GM19324 (cell line): ENCODE data around the gene TAS2R39.

Experiments used
- ATAC-seq: cut with Tn5 transposase; IDR thresholded peaks from one replicate; pipeline ENCODE4 v1.9.1; 2021; ENCODE audit warnings: mild to moderate bottlenecking, moderate library complexity; ENCODE audit not compliant: unreplicated experiment, low FRiP score

The TAS2R39 gene

GRCh38 chr7:143214789-143215679, 31.8 kb downstream of the TAS2R39 start:
- ATAC-seq: peak; percentile 72

GRCh38 chr7:143216151-143216550, 32.9 kb downstream of the TAS2R39 start:
- no peak for ATAC-seq

DNA sequence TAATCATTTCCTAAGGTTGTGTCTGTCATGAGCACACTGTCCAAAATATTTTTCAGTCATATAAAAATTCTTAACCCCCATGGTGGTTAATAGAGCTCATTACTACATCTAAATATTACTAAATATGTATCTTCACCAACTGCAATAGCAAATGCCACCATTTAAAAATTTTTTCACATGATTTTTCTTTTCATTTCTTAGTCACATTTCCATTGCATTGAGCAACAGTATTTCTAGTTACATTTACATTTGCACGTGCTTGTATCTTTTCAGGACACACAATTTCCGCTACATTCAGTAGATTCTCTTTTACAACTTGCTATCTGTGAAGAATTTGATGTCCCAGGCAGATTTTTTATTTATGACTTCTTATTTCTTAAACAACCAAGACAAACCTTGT, 33.5 kb downstream of the TAS2R39 start:
- ATAC-seq: no peak

DNA sequence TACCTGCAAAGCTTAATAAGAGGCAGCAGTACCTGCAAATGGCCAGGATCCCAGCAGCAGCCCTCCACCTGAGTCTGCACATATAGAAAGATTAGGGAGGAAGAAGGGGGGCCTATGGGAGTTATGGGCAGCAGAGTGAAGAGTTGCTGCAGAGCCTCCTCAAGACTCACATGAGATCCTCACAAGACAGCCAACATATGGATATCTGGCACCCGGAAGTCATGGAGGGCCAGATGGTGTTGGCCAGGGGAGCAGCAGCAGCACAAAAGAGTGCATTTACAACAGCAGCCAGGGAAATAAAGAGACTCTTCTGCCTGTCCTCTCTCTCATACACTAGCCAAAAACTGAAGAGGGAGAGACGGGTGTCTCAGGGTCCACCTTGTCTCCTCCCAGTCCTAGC, 34.6 kb downstream of the TAS2R39 start:
- ATAC-seq: no peak

DNA sequence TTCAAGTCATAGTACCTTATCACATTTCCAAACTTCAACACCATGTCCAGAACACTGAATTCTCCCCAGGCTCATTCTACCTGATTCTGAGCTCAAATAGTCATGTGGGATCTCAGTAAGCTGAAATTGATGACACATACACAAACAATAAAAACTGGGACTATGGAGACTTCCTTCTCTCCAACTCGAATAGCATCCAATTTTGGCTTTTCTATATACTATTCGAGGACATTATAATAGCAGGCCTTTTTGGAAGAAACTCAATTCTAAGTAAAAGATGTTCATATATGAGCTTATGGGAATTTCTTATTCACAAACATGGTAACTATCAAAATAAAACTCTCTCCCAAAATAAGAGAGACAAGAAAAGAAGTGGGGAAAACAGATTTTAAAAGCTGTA, 38.1 kb downstream of the TAS2R39 start:
- no peak for ATAC-seq

GRCh38 chr7:143221737-143222136, 38.5 kb downstream of the TAS2R39 start, which contains the start of gene TAS2R40:
Gene TAS2R40, plus strand, starts transcription at chr7:143222037. Its CDS starts 42 bp downstream, at chr7:143222079.
- ATAC-seq: no peak

- no peak for ATAC-seq
Observed at GRCh38 chr7:143222782-143223181, 39.6 kb downstream of the TAS2R39 start.

- ATAC-seq: no peak
Observed at GRCh38 chr7:143223784-143224183, 40.6 kb downstream of the TAS2R39 start.

DNA sequence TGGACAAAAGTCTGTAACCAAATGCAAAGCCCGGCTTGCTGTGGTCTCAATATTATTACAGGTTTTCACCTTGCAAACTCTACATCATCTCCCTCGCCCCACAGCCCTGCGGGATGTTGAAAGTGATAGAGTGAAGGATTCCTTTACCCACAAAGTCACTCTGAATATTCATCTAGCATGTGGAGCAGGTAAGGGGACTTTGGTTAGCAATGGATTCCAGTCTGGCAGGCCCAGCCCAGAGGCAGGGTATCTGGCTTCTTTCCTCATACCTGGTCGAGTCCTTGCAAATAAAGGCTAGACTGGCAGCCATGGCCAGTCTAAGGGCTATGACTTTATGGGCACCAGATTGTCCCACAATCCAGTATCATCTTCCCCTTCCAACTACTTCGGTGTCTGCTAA, 41.8 kb downstream of the TAS2R39 start:
- ATAC-seq: no peak

DNA sequence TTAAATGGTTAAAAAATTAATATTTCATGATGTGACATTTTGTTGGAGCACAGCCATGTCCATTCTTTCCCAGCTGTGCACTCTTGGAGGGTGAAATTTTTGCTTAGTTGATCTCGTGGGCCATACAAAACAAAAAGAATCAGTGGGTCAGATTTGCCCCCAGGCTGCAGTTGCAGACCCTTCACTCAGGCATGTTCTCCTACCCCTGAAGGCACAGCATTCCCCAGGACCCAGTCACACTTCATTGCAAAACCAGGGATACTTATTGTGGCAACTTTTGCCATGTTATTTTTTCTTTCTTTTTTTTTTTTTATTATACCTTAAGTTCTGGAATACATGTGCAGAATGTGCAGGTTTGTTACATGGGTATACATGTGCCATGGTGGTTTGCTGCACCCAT, 44.6 kb downstream of the TAS2R39 start:
- ATAC-seq: no peak

- no peak for ATAC-seq
Observed at GRCh38 chr7:143229054-143229790, 46.0 kb downstream of the TAS2R39 start.

GRCh38 chr7:143230602-143231457, 47.6 kb downstream of the TAS2R39 start:
- no peak for ATAC-seq
